Natural killer cell (primary cell): ENCODE measurements around the gene GALNT13. TPM values are rescaled to one million over a fixed set of nuclear protein-coding genes. Genes with fewer than 3 reads are reported as not detected.

ENCODE experiments used
- ATAC-seq, 3 donors: fragments of 150-1000 bp in 2 of 3; fragments of 200-7000 bp in 1 of 3; cut with Tn5 transposase; 1 replicate in 1 of 3; 2 replicates in 2 of 3; pipeline ENCODE4 v1.10.0; 2021; ENCODE audit warnings: mild to moderate bottlenecking in 2 of 3, moderate library complexity in 2 of 3
- DNase-seq, 2 donors: peaks; one replicate each; pipeline versions ENCODE4 v3.0.0 to v3.0.0-alpha.2; 2013 to 2021; ENCODE audit warnings: mixed read lengths in 1 of 2
- H3K27ac ChIP-seq: one replicate; pipeline ENCODE4 v1.5.1; 2013; ENCODE audit warnings: mild to moderate bottlenecking, low read length
- H3K27me3 ChIP-seq: one replicate; pipeline ENCODE4 v1.6.1; 2013; ENCODE audit warnings: low read length; ENCODE audit not compliant: control insufficient read depth, insufficient read depth
- H3K36me3 ChIP-seq: one replicate; pipeline ENCODE4 v1.6.1; 2013; ENCODE audit warnings: low read length; ENCODE audit not compliant: control insufficient read depth, insufficient read depth
- H3K4me1 ChIP-seq: one replicate; pipeline ENCODE4 v1.6.1; 2013; ENCODE audit warnings: low read length; ENCODE audit not compliant: control insufficient read depth, insufficient read depth
- H3K4me3 ChIP-seq: one replicate; pipeline ENCODE4 v1.5.1; 2013; ENCODE audit warnings: low read length
- H3K9me3 ChIP-seq: one replicate; pipeline ENCODE4 v1.6.1; 2013; ENCODE audit warnings: low read length; ENCODE audit not compliant: control insufficient read depth, insufficient read depth
- H3K27ac Mint-ChIP-seq, 2 donors: one replicate each; pipeline ENCODE4 v1.8.0; 2022; ENCODE audit warnings: mild to moderate bottlenecking in 2 of 2, mixed read lengths in 2 of 2, moderate library complexity in 1 of 2
- H3K27me3 Mint-ChIP-seq, 2 donors: one replicate each; pipeline ENCODE4 v1.8.0; 2022; ENCODE audit warnings: low read depth in 2 of 2, mixed read lengths in 2 of 2
- H3K36me3 Mint-ChIP-seq: one replicate; pipeline ENCODE4 v1.8.0; 2022; ENCODE audit warnings: mixed read lengths
- H3K4me1 Mint-ChIP-seq, 2 donors: one replicate each; pipeline ENCODE4 v1.8.0; 2022; ENCODE audit warnings: mixed read lengths in 2 of 2
- H3K4me3 Mint-ChIP-seq: one replicate; pipeline ENCODE4 v1.8.0; 2022; ENCODE audit warnings: mild to moderate bottlenecking, moderate library complexity, mixed read lengths
- H3K9me3 Mint-ChIP-seq, 2 donors: one replicate each; pipeline ENCODE4 v1.8.0; 2022; ENCODE audit warnings: mixed read lengths in 2 of 2
- CTCF ChIP-seq: fragments of 200-600 bp; IDR thresholded peaks from one replicate; pipeline ENCODE4 v1.8.0; 2022; ENCODE audit warnings: antibody characterized with exemption
- WGBS: methylation state at CpG from one replicate; pipeline ENCODE4 v1.1.7; 2013; ENCODE audit warnings: missing lambda C conversion rate; ENCODE audit not compliant: insufficient coverage; 5-methylcytosine and 5-hydroxymethylcytosine counted together
- intact Hi-C: fragments of 100-400 bp; cut with micrococcal nuclease; formaldehyde crosslinking; loops from one replicate; pipeline ENCODE4 v1.14.2; 2022
- total RNA-seq, 4 donors: library from RNA; stranded (reverse); fragments of 120-200 nt in 1 of 4; gene quantifications; one replicate each; pipeline versions ENCODE4 v1.2.3 to v1.2.4, GENCODE V29; 2013 to 2022

The GALNT13 gene
- not detected for total RNA-seq
- not detected for total RNA-seq (2013)

- H3K4me3 Mint-ChIP-seq = no peak within 1 kb of the TSS
These were observed at the start of gene GALNT13 for GRCh38 chr2:153871231-153872221. TSS of gene GALNT13 (plus strand) at chr2:153871922.

GRCh38 chr2:153823880-153824279 is 47.8 kb upstream of the GALNT13 start:
- DNase-seq (no peak), ATAC-seq (no peak)
- Histone ChIP-seq H3K27me3 (no peaks in the 10 kb centered on the region), H3K4me3 (no peak overlapping the region), H3K4me1 (no peaks in the 10 kb centered on the region), H3K9me3 (peaks cover 11% of the 10 kb centered on the region), H3K27ac (no peak overlapping the region), H3K36me3 (no peaks in the 10 kb centered on the region)
- Mint-ChIP-seq H3K27me3 (no peaks in the 10 kb centered on the region), H3K27ac (no peak overlapping the region), H3K36me3 (peaks cover 10% of the 10 kb centered on the region), H3K4me3 (no peak overlapping the region), H3K9me3 (peaks cover 27 to 31% of the 10 kb centered on the region in 2 donors), H3K4me1 (no peaks in the 10 kb centered on the region)
- intact Hi-C loops = no loop called here
- no peak for TF ChIP-seq CTCF
- whole genome bisulfite sequencing = no CpG with 5 or more reads among the region's 1 CpG

More at GRCh38 chr2:153871231-153872221, at the start of gene GALNT13:
- Histone ChIP-seq H3K27me3 (peaks cover 6% of the 10 kb centered on the region), H3K9me3 (peaks cover 8% of the 10 kb centered on the region), H3K36me3 (no peaks in the 10 kb centered on the region), H3K4me1 (no peaks in the 10 kb centered on the region), H3K4me3 (no peak within 1 kb of the TSS), H3K27ac (no peak within 1 kb of the TSS)
- H3K27me3 Mint-ChIP-seq = peaks cover 12 to 15% of the 10 kb centered on the region in 2 donors
- peaks cover 13 to 15% of the 10 kb centered on the region in 2 donors for H3K9me3 Mint-ChIP-seq
- ATAC-seq = no peak
- H3K4me1 Mint-ChIP-seq = peaks cover 0 to 5% of the 10 kb centered on the region in 2 donors
- intact Hi-C loops = no loop called here
- no peaks in the 10 kb centered on the region for H3K36me3 Mint-ChIP-seq
- no peak for TF ChIP-seq CTCF
- H3K27ac Mint-ChIP-seq = no peak within 1 kb of the TSS
- no peak for DNase-seq
- 7% methylated on average over 91 of the region's 93 CpGs for WGBS

GRCh38 chr2:153828335-153828734 is 43.4 kb upstream of the GALNT13 start:
- TF ChIP-seq CTCF = no peak
- intact Hi-C loops = no loop called here
- Histone ChIP-seq H3K27me3 (no peaks in the 10 kb centered on the region), H3K36me3 (no peaks in the 10 kb centered on the region), H3K9me3 (peaks cover 11% of the 10 kb centered on the region), H3K4me3 (no peak overlapping the region), H3K4me1 (no peaks in the 10 kb centered on the region), H3K27ac (no peak overlapping the region)
- no peaks in the 10 kb centered on the region for H3K27me3 Mint-ChIP-seq
- H3K36me3 Mint-ChIP-seq = peaks cover 22% of the 10 kb centered on the region
- WGBS = 70% methylated on average over 6 of the region's 6 CpGs
- H3K9me3 Mint-ChIP-seq = peaks cover 21 to 28% of the 10 kb centered on the region in 2 donors
- H3K4me1 Mint-ChIP-seq = no peaks in the 10 kb centered on the region
- no peak overlapping the region for H3K27ac Mint-ChIP-seq
- no peak overlapping the region for H3K4me3 Mint-ChIP-seq
- DNase-seq = no peak
- no peak for ATAC-seq
